NCI-H2107 treated with DMSO at 0.1 percent for 48 hours (cell line): ENCODE measurements around the gene NFASC.

Experiments used
- DNase-seq: peaks from one replicate; lab custom pipeline; 2025; ENCODE audit not compliant: unreplicated experiment; lab: John Stamatoyannopoulos, UW

Gene NFASC

GRCh38 chr1:205032508-205032907, 161.8 kb downstream of the NFASC start:
- peak; percentile 19 for DNase-seq

DNA sequence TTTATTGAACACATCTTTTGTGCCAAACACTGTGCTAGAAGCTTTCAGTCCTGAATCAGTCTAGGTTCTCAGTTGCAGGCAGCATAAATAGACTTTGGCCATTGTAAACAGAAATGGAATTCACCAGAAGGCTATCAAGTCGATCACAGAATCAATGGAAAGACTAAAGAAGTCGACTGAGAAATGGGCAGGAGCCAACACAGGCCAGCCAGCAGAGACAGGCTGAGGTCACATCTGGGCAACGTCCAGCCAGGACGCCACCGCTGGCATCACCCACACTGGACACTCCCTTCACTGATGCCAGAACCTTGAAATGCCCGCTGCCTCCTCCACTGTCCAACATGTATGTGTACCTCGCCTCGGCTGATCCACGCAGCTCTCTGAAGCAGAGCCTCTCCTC, 166.9 kb downstream of the NFASC start:
- DNase-seq, result no peak

GRCh38 chr1:205038132-205038786, 167.6 kb downstream of the NFASC start:
- no peak for DNase-seq

- DNase-seq, result no peak
Observed at GRCh38 chr1:205041001-205041715, 170.5 kb downstream of the NFASC start.

- no peak for DNase-seq
Observed at GRCh38 chr1:205041998-205042910, 171.6 kb downstream of the NFASC start.

- no peak for DNase-seq
Observed at GRCh38 chr1:205042911-205043806, 172.5 kb downstream of the NFASC start, which contains the start of gene CNTN2. TSS of gene CNTN2 (plus strand) at chr1:205043212. CDS start at chr1:205053186, 9,974 bp downstream.

DNA sequence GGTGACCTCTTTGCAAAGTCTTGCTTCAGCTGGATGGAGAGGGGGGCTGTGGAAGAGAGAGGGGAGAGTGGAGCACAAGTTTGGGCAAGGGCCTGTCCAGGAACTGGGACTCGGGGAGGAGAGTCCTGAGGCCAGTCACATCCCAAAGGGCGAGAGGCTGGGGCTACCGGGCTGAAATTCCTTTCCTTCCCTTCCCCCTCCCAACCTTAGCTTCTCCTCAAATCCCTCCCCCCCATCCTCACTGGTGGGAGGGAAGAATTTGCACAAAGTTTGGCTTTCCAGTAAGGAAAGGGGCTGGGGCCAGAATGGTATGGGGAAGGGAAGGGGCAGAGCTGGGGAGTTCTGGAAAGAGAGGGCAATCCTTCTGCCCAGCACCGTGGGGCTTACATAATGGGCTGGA, 173.2 kb downstream of the NFASC start:
- no peak for DNase-seq

DNA sequence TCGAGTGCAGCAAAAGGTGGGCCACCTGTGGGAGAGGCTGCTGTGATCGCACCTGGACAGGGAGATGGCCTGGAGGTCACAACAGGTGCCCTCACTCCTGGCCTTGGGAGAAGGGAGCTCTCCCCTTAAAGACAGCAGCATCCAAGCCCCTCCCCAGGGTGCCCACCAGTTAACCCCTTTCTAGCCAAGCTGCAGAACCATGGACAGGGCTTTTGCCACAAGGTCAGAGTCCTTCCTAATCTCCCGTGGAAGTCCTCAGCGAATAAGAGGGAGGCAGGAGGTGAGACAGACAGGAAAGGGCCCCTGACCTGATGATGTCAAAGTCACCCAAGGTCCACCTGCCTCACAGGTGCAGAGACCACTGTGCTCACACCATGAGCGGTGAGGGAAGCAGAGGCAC, 174.1 kb downstream of the NFASC start:
- no peak for DNase-seq

- DNase-seq, result no peak
Observed at GRCh38 chr1:205045146-205045545, 174.5 kb downstream of the NFASC start.

DNA sequence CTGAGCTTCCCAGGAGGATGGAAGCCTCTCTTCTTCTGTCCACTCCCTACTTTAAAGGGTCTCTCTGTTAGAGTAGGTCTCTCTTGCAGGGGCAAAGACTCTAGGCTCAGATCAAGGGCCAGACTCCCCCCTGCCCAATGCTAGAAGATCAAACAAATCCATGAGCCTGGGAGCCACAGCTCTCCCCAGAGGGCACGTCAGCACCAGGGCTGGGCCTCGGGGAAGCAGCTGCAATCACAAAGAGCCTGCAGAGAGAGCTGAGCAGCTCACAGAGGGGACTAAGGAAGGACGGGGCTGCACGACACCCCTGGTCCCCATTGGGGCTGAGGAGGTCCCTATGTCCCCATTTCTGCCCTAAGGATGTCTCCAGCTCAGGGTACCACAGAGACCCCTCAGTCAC, 176.2 kb downstream of the NFASC start:
- DNase-seq, result no peak

GRCh38 chr1:205047764-205048231, 177.1 kb downstream of the NFASC start:
- no peak for DNase-seq

- no peak for DNase-seq
Observed at GRCh38 chr1:205048382-205048781, 177.7 kb downstream of the NFASC start.

DNA sequence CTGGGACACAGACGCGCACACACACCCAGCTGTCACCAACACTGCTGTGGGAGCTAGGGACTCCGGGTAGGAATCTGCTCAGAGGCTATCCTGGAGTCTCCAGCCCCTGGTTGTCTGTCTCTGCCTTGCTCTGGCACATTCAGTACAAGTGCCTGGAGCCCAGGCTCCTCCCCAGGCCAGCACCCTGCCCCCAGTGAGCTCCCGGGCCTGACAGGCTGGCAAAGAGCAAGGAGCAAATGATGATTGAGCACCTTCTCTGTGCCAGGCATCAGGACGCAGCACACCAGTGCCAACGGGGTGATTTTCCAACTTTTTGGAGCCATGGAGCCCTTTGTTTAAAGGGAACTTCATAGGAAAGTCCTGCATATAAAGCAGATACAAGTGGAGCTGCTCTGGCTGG, 178.8 kb downstream of the NFASC start:
- no peak for DNase-seq

DNA sequence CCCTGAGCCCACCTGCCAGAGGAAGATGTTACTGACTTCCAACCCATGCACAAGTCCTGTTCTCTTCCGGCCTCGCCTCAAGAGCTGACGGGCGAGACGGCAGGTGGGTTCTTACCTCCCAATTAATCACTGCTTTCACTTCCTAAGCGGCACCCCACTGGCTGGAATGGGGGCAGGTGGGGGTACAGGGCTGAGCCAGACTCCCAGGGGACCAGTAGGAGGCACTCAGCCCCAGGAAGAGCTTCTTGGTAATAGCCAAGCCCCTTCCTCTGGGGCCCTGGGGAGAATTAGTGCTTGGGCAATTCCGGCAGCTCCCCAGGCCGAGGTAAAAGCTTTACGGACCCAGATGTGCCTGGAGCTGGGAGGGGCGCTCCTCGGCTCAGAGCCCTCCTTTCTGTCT, 182.0 kb downstream of the NFASC start:
- DNase-seq, result peak; percentile 67

DNA sequence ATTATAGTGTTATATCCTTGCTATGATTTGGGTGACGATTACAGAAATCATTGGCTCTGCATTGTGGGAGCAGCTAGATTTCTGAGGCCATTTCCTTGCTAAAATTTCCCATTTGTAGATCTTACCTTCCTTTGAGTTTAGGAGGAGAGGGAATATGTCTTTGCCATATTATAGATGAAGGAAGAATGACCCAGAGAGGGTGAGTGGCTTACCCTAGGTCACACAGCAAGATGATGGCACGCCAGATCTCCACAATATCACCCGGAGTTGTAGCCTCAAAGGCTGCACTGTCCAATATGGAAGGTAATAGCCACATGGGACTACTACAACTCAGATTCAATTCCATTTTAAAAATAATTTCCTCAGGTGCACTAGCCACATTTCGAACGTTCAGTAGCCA, 182.6 kb downstream of the NFASC start:
- no peak for DNase-seq

GRCh38 chr1:205054013-205054412, 183.4 kb downstream of the NFASC start:
- DNase-seq, result no peak

- DNase-seq, result no peak
Observed at GRCh38 chr1:205056188-205056611, 185.5 kb downstream of the NFASC start.

DNA sequence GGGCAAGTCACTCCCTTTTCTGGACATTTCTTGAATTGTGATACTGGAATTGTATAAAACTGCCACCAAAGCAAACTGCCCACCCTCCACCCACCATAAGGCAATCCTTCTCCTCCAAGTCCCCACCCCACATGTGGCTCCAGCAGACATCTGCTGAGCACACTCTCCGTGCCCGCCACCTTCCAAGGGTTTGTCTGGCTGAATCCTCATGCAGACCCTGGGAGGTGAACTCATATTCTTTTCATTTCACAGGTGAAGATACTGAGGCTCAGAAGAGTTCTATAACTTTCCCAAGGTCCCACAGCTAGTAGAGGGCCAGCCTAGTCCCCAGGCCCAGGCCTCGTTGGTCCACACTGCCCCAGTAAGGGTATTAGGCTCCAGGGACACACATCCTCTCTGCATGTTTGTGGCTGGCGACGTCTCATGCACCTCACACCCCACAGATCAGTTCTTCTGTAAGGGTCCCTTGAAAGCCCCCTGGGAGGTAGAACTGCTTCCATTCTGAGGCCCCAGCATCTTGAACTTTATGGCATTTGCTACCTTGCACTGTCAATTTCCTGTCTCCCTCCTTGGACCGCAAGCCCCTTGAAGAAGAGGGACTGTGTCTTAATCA, 186.4 kb downstream of the NFASC start:
- no peak for DNase-seq

DNA sequence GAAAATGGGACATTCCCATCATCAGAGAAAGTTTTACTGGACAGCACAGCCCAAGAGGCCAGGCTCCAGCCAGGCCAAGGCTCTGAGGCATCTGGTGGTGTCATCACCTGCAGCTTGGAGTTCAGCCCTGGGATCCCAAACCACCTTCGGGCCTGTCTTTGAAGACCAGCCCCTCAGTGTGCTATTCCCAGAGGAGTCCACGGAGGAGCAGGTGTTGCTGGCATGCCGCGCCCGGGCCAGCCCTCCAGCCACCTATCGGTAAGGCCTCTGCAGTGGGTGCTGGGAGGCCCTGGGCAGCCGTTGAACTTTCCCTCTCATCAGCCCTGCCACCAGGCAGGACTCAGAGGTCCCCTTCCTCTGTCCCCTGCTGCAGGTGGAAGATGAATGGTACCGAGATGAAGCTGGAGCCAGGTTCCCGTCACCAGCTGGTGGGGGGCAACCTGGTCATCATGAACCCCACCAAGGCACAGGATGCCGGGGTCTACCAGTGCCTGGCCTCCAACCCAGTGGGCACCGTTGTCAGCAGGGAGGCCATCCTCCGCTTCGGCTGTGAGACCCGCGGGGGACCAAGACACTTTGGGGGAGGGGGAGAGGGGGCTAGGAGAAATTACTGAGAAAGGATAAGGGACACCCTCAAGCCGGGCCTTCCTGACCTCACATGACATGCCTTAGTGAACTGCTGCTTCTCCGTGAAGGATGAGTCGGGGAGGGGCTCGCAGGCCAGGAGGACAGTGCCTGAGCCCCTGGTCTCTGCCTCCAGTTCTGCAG, 187.3 kb downstream of the NFASC start:
- DNase-seq, result no peak
